ENCODE measurements around the gene HSPBP1. TPM values are rescaled to one million over a fixed set of nuclear protein-coding genes. Genes with fewer than 3 reads are reported as not detected.

Gene HSPBP1
- total and polyA plus RNA-seq, 2 of the 13 experiments (the other 11 are each of a cell fraction or from before 2014, with no cell fraction given), result 22.3 to 33.7 TPM

DNA sequence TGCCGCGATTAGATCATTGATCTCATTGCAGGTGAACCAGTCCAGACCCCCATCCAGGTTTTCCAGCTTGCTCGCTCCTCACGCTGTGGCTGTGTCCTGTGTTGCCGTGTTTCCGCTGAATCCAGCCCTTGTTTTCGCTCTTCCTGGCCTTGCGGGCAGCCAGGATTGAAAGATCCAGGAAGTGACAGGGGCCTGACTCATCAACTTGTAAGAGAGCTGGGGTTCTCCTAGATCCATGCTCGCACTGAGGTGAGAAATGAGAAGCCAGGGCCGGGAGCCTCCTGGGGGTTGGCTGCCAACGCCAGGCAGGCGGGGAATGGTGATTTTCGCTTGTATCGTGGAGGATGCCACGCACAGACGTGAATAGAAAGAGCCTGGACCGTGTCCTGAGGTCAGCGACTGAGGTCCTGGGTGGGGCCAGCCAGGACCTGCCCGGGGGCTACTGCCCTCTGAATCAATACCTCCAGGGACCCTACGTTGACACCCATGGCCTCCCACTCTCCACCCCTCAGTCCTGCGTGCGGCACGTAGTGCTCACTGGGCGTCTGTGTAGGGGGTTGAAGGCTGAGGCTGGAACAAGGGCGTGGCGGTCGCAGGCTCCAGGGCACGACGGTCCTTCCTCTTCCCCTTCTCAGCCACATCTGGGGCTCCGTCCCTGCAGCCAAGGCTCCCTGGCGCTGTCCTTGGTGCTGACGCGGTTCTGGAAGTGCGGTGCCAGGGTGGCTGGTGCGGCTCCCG lies 63.3 kb downstream of the HSPBP1 start (continued):
- TF ChIP-seq ZBTB43 (CRISPR knock-in tag; conservative IDR thresholded peaks at IDR 0.05), result peak; percentile 87
- no peak for TF ChIP-seq U2AF2 (IDR thresholded peaks at IDR 0.05; ENCODE audit: low read depth, low read length)
- TF ChIP-seq ZNF33A (CRISPR knock-in tag; IDR thresholded peaks at IDR 0.05; ENCODE audit: borderline replicate concordance), result 0 out of 2 replicates have a peak, but pooled peaks have one; percentile 66
- peak; percentile 81 for TF ChIP-seq JUNB (CRISPR knock-in tag; IDR thresholded peaks at IDR 0.05; ENCODE audit: borderline replicate concordance)
- TF ChIP-seq KDM6A (CRISPR knock-in tag; IDR thresholded peaks at IDR 0.05; ENCODE audit: low read depth), result no peak
- peak; percentile 85 for TF ChIP-seq KDM2A (CRISPR knock-in tag; IDR thresholded peaks at IDR 0.05; ENCODE audit: borderline replicate concordance, low read depth)
- peak; percentile 100 for TF ChIP-seq PRDM15 (CRISPR knock-in tag; IDR thresholded peaks at IDR 0.05)
- TF ChIP-seq, protein P1, sequence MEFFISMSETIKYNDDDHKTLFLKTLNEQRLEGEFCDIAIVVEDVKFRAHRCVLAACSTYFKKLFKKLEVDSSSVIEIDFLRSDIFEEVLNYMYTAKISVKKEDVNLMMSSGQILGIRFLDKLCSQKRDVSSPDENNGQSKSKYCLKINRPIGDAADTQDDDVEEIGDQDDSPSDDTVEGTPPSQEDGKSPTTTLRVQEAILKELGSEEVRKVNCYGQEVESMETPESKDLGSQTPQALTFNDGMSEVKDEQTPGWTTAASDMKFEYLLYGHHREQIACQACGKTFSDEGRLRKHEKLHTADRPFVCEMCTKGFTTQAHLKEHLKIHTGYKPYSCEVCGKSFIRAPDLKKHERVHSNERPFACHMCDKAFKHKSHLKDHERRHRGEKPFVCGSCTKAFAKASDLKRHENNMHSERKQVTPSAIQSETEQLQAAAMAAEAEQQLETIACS (CRISPR knock-in tag; IDR thresholded peaks at IDR 0.05), result no peak
- peak; percentile 86 for TF ChIP-seq FOXA3 (CRISPR knock-in tag; IDR thresholded peaks at IDR 0.05)
- 0 out of 2 replicates have a peak, but pooled peaks have one; percentile 28 for TF ChIP-seq BATF2 (CRISPR knock-in tag; IDR thresholded peaks at IDR 0.05)
- peak; percentile 39 for TF ChIP-seq AGO2 (optimal IDR thresholded peaks at IDR 0.05; ENCODE audit: low read depth, low read length)
- TF ChIP-seq, protein P2, sequence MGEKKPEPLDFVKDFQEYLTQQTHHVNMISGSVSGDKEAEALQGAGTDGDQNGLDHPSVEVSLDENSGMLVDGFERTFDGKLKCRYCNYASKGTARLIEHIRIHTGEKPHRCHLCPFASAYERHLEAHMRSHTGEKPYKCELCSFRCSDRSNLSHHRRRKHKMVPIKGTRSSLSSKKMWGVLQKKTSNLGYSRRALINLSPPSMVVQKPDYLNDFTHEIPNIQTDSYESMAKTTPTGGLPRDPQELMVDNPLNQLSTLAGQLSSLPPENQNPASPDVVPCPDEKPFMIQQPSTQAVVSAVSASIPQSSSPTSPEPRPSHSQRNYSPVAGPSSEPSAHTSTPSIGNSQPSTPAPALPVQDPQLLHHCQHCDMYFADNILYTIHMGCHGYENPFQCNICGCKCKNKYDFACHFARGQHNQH (CRISPR knock-in tag; IDR thresholded peaks at IDR 0.05), result peak; percentile 85
- TF ChIP-seq ZNF441 (CRISPR knock-in tag; IDR thresholded peaks at IDR 0.05; ENCODE audit: borderline replicate concordance), result peak; percentile 89
- peak; percentile 75; the same call in 1 of the 2 replicates for TF ChIP-seq GLI4 (CRISPR knock-in tag; IDR thresholded peaks at IDR 0.05; ENCODE audit: borderline replicate concordance)
- TF ChIP-seq MED1 (CRISPR knock-in tag; IDR thresholded peaks at IDR 0.05), result peak; percentile 90
- TF ChIP-seq USF2 (IDR thresholded peaks at IDR 0.05; ENCODE audit: low read depth, low read length), result no peak
- TF ChIP-seq USF2 (CRISPR knock-in tag; IDR thresholded peaks at IDR 0.05; ENCODE audit: borderline replicate concordance), result no peak
- peak; percentile 60; the same call in 1 of the 2 replicates for TF ChIP-seq ZNF747 (CRISPR knock-in tag; IDR thresholded peaks at IDR 0.05; ENCODE audit: borderline replicate concordance)

All from HepG2 (cell line).